ENCODE data around the gene GPR31. TPM values are rescaled to one million over a fixed set of nuclear protein-coding genes. Genes with fewer than 3 reads are reported as not detected.

The GPR31 gene
- total RNA-seq, 1 donor from 2014 or later: not detected

GRCh38 chr6:167152862-167153261 is 4.9 kb downstream of the GPR31 start:
- Mint-ChIP-seq H3K4me3 (ENCODE audit: unreplicated experiment) (no peak overlapping the region), H3K27me3 (ENCODE audit: unreplicated experiment) (peaks cover 2% of the 10 kb centered on the region), H3K27ac (ENCODE audit: unreplicated experiment) (no peak overlapping the region), H3K9me3 (ENCODE audit: unreplicated experiment) (no peaks in the 10 kb centered on the region), H3K36me3 (ENCODE audit: low read depth, unreplicated experiment) (no peaks in the 10 kb centered on the region), H3K4me1 (ENCODE audit: unreplicated experiment) (peaks cover 13% of the 10 kb centered on the region)
- no peak for DNase-seq (ENCODE audit: low spot score)
- TF ChIP-seq CTCF (IDR thresholded peaks at IDR 0.05; ENCODE audit: unreplicated experiment): no peak

- Mint-ChIP-seq H3K9me3 (ENCODE audit: unreplicated experiment) (no peaks in the 10 kb centered on the region), H3K27me3 (ENCODE audit: unreplicated experiment) (peaks cover 4% of the 10 kb centered on the region), H3K4me1 (ENCODE audit: unreplicated experiment) (peaks cover 17% of the 10 kb centered on the region), H3K36me3 (ENCODE audit: low read depth, unreplicated experiment) (no peaks in the 10 kb centered on the region), H3K4me3 (ENCODE audit: unreplicated experiment) (no peak overlapping the region), H3K27ac (ENCODE audit: unreplicated experiment) (no peak overlapping the region)
- no peak for TF ChIP-seq CTCF (IDR thresholded peaks at IDR 0.05; ENCODE audit: unreplicated experiment)
- DNase-seq (ENCODE audit: low spot score): no peak
Measured at GRCh38 chr6:167151648-167152047, 6.1 kb downstream of the GPR31 start.

GRCh38 chr6:167150941-167151549 is 6.7 kb downstream of the GPR31 start:
- Mint-ChIP-seq H3K4me1 (ENCODE audit: unreplicated experiment) (peaks cover 19% of the 10 kb centered on the region), H3K4me3 (ENCODE audit: unreplicated experiment) (no peak overlapping the region), H3K9me3 (ENCODE audit: unreplicated experiment) (no peaks in the 10 kb centered on the region), H3K27me3 (ENCODE audit: unreplicated experiment) (peaks cover 5% of the 10 kb centered on the region), H3K36me3 (ENCODE audit: low read depth, unreplicated experiment) (no peaks in the 10 kb centered on the region), H3K27ac (ENCODE audit: unreplicated experiment) (no peak overlapping the region)
- no peak for DNase-seq (ENCODE audit: low spot score)
- no peak for TF ChIP-seq CTCF (IDR thresholded peaks at IDR 0.05; ENCODE audit: unreplicated experiment)

- Mint-ChIP-seq H3K27ac (ENCODE audit: unreplicated experiment) (no peak overlapping the region), H3K4me1 (ENCODE audit: unreplicated experiment) (peaks cover 17% of the 10 kb centered on the region), H3K27me3 (ENCODE audit: unreplicated experiment) (peaks cover 8% of the 10 kb centered on the region), H3K4me3 (ENCODE audit: unreplicated experiment) (no peak overlapping the region), H3K9me3 (ENCODE audit: unreplicated experiment) (no peaks in the 10 kb centered on the region), H3K36me3 (ENCODE audit: low read depth, unreplicated experiment) (no peaks in the 10 kb centered on the region)
- no peak for DNase-seq (ENCODE audit: low spot score)
- no peak for TF ChIP-seq CTCF (IDR thresholded peaks at IDR 0.05; ENCODE audit: unreplicated experiment)
Measured at GRCh38 chr6:167148997-167149396, 8.8 kb downstream of the GPR31 start.

- H3K27ac Mint-ChIP-seq (ENCODE audit: unreplicated experiment): no peak overlapping the region
- peaks cover 10% of the 10 kb centered on the region for H3K4me1 Mint-ChIP-seq (ENCODE audit: unreplicated experiment)
- H3K4me3 Mint-ChIP-seq (ENCODE audit: unreplicated experiment): no peak overlapping the region
- no peak for DNase-seq (ENCODE audit: low spot score)
- no peaks in the 10 kb centered on the region for H3K9me3 Mint-ChIP-seq (ENCODE audit: unreplicated experiment)
- no peak for TF ChIP-seq CTCF (IDR thresholded peaks at IDR 0.05; ENCODE audit: unreplicated experiment)
- peaks cover 7% of the 10 kb centered on the region for H3K27me3 Mint-ChIP-seq (ENCODE audit: unreplicated experiment)
- H3K36me3 Mint-ChIP-seq (ENCODE audit: low read depth, unreplicated experiment): no peaks in the 10 kb centered on the region
Measured at GRCh38 chr6:167148021-167148420, 9.8 kb downstream of the GPR31 start.

Measured in endothelial cell (in vitro differentiated cells).